Natural killer cell treated with Interleukin-12 subunit alpha and Interleukin-12 subunit beta and Interleukin-15 and Interleukin-18, amount 100 ng/mL, for 72 hours (primary cell): ENCODE results near the gene ACAN. TPM values are rescaled to one million over a fixed set of nuclear protein-coding genes. Genes with fewer than 3 reads are reported as not detected.

ENCODE experiments used
- ATAC-seq, 2 donors: fragments of 150-1000 bp; cut with Tn5 transposase in 1 of 2; sonication (Bioruptor Pico), chemical (Tn5 transposase) in 1 of 2; 2 replicates each; pipeline ENCODE4 v1.10.0; 2021
- DNase-seq: peaks from one replicate; pipeline ENCODE4 v3.0.0; 2022; ENCODE audit warnings: low spot score
- H3K27ac Mint-ChIP-seq, 2 donors: 1 replicate in 1 of 2; 2 replicates in 1 of 2; pipeline ENCODE4 v1.8.0; 2022; ENCODE audit warnings: mixed read lengths in 2 of 2, mild to moderate bottlenecking in 1 of 2, moderate library complexity in 1 of 2
- H3K27me3 Mint-ChIP-seq, 2 donors: 1 replicate in 1 of 2; 2 replicates in 1 of 2; pipeline ENCODE4 v1.8.0; 2022; ENCODE audit warnings: mixed read lengths in 2 of 2
- H3K36me3 Mint-ChIP-seq: one replicate; pipeline ENCODE4 v1.8.0; 2022; ENCODE audit warnings: mixed read lengths
- H3K4me1 Mint-ChIP-seq, 2 donors: 1 replicate in 1 of 2; 2 replicates in 1 of 2; pipeline ENCODE4 v1.8.0; 2022; ENCODE audit warnings: low read depth in 2 of 2, mixed read lengths in 2 of 2, mild to moderate bottlenecking in 1 of 2
- H3K4me3 Mint-ChIP-seq: one replicate; pipeline ENCODE4 v1.8.0; 2022; ENCODE audit warnings: mixed read lengths
- H3K9me3 Mint-ChIP-seq: 2 replicates; pipeline ENCODE4 v1.8.0; 2022; ENCODE audit warnings: mixed read lengths
- total RNA-seq, 2 donors: library from RNA; stranded (reverse); gene quantifications; one replicate each; pipeline ENCODE4 v1.2.3, GENCODE V29; 2022

The ACAN gene
- total RNA-seq, 2 donors from 2014 or later: 0.05 TPM; not detected in 1

- Mint-ChIP-seq H3K4me1 (no peaks in the 10 kb centered on the region), H3K36me3 (no peaks in the 10 kb centered on the region), H3K9me3 (no peaks in the 10 kb centered on the region), H3K27me3 (peaks cover 37 to 49% of the 10 kb centered on the region in 2 donors), H3K27ac (no peak overlapping the region), H3K4me3 (no peak overlapping the region)
- DNase-seq (no peak), ATAC-seq (no peak)
Measured at GRCh38 chr15:88790486-88790885, 12.8 kb upstream of the ACAN start.

- H3K4me1 Mint-ChIP-seq: no peaks in the 10 kb centered on the region
- DNase-seq (no peak), ATAC-seq (no peak)
- H3K36me3 Mint-ChIP-seq: no peaks in the 10 kb centered on the region
- H3K27me3 Mint-ChIP-seq: peaks cover 38 to 59% of the 10 kb centered on the region in 2 donors
- no peak overlapping the region for H3K4me3 Mint-ChIP-seq
- no peak overlapping the region for H3K27ac Mint-ChIP-seq
- H3K9me3 Mint-ChIP-seq: no peaks in the 10 kb centered on the region
Measured at GRCh38 chr15:88791637-88792036, 11.6 kb upstream of the ACAN start.

GRCh38 chr15:88792342-88793282 is 10.6 kb upstream of the ACAN start:
- Mint-ChIP-seq H3K9me3 (no peaks in the 10 kb centered on the region), H3K4me3 (no peak overlapping the region), H3K36me3 (no peaks in the 10 kb centered on the region), H3K27ac (no peak overlapping the region), H3K4me1 (no peaks in the 10 kb centered on the region), H3K27me3 (peaks cover 39 to 69% of the 10 kb centered on the region in 2 donors)
- DNase-seq (no peak), ATAC-seq (no peak)

- no peak for ATAC-seq
- peaks cover 47 to 81% of the 10 kb centered on the region in 2 donors for H3K27me3 Mint-ChIP-seq
- no peaks in the 10 kb centered on the region for H3K4me1 Mint-ChIP-seq
Measured at GRCh38 chr15:88794001-88794400, 9.2 kb upstream of the ACAN start.

GRCh38 chr15:88797663-88798339 is 5.4 kb upstream of the ACAN start:
- no peak for DNase-seq
- Mint-ChIP-seq H3K9me3 (no peaks in the 10 kb centered on the region), H3K4me1 (peaks cover 0 to 6% of the 10 kb centered on the region in 2 donors), H3K27ac (no peak overlapping the region), H3K36me3 (no peaks in the 10 kb centered on the region), H3K27me3 (peaks cover 50 to 85% of the 10 kb centered on the region in 2 donors), H3K4me3 (no peak overlapping the region)
- ATAC-seq: no peak

More at GRCh38 chr15:88794001-88794400, 9.2 kb upstream of the ACAN start:
- no peak for DNase-seq
- H3K9me3 Mint-ChIP-seq: no peaks in the 10 kb centered on the region
- H3K36me3 Mint-ChIP-seq: no peaks in the 10 kb centered on the region
- no peak overlapping the region for H3K4me3 Mint-ChIP-seq
- H3K27ac Mint-ChIP-seq: no peak overlapping the region

GRCh38 chr15:88799341-88799740 is 3.9 kb upstream of the ACAN start:
- H3K4me3 Mint-ChIP-seq: no peak overlapping the region
- H3K27ac Mint-ChIP-seq: no peak overlapping the region
- no peaks in the 10 kb centered on the region for H3K9me3 Mint-ChIP-seq
- ATAC-seq (no peak), DNase-seq (no peak)
- peaks cover 0 to 6% of the 10 kb centered on the region in 2 donors for H3K4me1 Mint-ChIP-seq
- no peaks in the 10 kb centered on the region for H3K36me3 Mint-ChIP-seq
- H3K27me3 Mint-ChIP-seq: peaks cover 50 to 78% of the 10 kb centered on the region in 2 donors

GRCh38 chr15:88800026-88800425 is 3.2 kb upstream of the ACAN start:
- no peak for ATAC-seq

GRCh38 chr15:88800738-88801137 is 2.5 kb upstream of the ACAN start:
- Mint-ChIP-seq H3K9me3 (no peaks in the 10 kb centered on the region), H3K27ac (no peak overlapping the region), H3K36me3 (no peaks in the 10 kb centered on the region), H3K27me3 (peaks cover 55 to 77% of the 10 kb centered on the region in 2 donors), H3K4me1 (peaks cover 0 to 6% of the 10 kb centered on the region in 2 donors), H3K4me3 (no peak overlapping the region)
- no peak for ATAC-seq
- DNase-seq: no peak

More at GRCh38 chr15:88800026-88800425, 3.2 kb upstream of the ACAN start:
- DNase-seq: no peak
- peaks cover 51 to 78% of the 10 kb centered on the region in 2 donors for H3K27me3 Mint-ChIP-seq
- no peak overlapping the region for H3K4me3 Mint-ChIP-seq
- no peak overlapping the region for H3K27ac Mint-ChIP-seq
- no peaks in the 10 kb centered on the region for H3K36me3 Mint-ChIP-seq
- H3K9me3 Mint-ChIP-seq: no peaks in the 10 kb centered on the region
- peaks cover 0 to 6% of the 10 kb centered on the region in 2 donors for H3K4me1 Mint-ChIP-seq

GRCh38 chr15:88802250-88802990 is 816 bp upstream of the ACAN start:
- Mint-ChIP-seq H3K4me1 (peaks cover 0 to 6% of the 10 kb centered on the region in 2 donors), H3K27ac (no peak overlapping the region), H3K9me3 (no peaks in the 10 kb centered on the region), H3K27me3 (peaks cover 51 to 64% of the 10 kb centered on the region in 2 donors), H3K36me3 (no peaks in the 10 kb centered on the region), H3K4me3 (no peak overlapping the region)
- DNase-seq: no peak
- no peak for ATAC-seq

GRCh38 chr15:88802991-88803240 is 320 bp upstream of the ACAN start:
- no peak for DNase-seq
- Mint-ChIP-seq H3K4me3 (no peak overlapping the region), H3K9me3 (no peaks in the 10 kb centered on the region), H3K36me3 (no peaks in the 10 kb centered on the region), H3K27ac (no peak overlapping the region), H3K4me1 (peaks cover 0 to 6% of the 10 kb centered on the region in 2 donors), H3K27me3 (peaks cover 50 to 63% of the 10 kb centered on the region in 2 donors)
- ATAC-seq: no peak

- Mint-ChIP-seq H3K27ac (no peak overlapping the region), H3K4me1 (peaks cover 0 to 6% of the 10 kb centered on the region in 2 donors), H3K4me3 (no peak overlapping the region), H3K9me3 (no peaks in the 10 kb centered on the region), H3K36me3 (no peaks in the 10 kb centered on the region), H3K27me3 (peaks cover 46 to 61% of the 10 kb centered on the region in 2 donors)
- ATAC-seq (no peak), DNase-seq (no peak)
Measured at GRCh38 chr15:88803920-88804247, 648 bp downstream of the ACAN start.

GRCh38 chr15:88804257-88804656 is 1.0 kb downstream of the ACAN start:
- ATAC-seq (no peak), DNase-seq (no peak)
- Mint-ChIP-seq H3K27ac (no peak overlapping the region), H3K4me3 (no peak overlapping the region), H3K36me3 (no peaks in the 10 kb centered on the region), H3K9me3 (no peaks in the 10 kb centered on the region), H3K27me3 (peaks cover 46 to 60% of the 10 kb centered on the region in 2 donors), H3K4me1 (peaks cover 0 to 6% of the 10 kb centered on the region in 2 donors)

- no peaks in the 10 kb centered on the region for H3K36me3 Mint-ChIP-seq
- ATAC-seq (no peak), DNase-seq (no peak)
- no peak overlapping the region for H3K27ac Mint-ChIP-seq
- no peaks in the 10 kb centered on the region for H3K9me3 Mint-ChIP-seq
- peaks cover 0 to 6% of the 10 kb centered on the region in 2 donors for H3K4me1 Mint-ChIP-seq
- H3K4me3 Mint-ChIP-seq: no peak overlapping the region
- peaks cover 41 to 52% of the 10 kb centered on the region in 2 donors for H3K27me3 Mint-ChIP-seq
Measured at GRCh38 chr15:88805031-88805780, 2.0 kb downstream of the ACAN start.
